Body of pancreas (tissue), 4 donors: Measurements from ENCODE around the gene LOXL3.

ENCODE experiments used
- CTCF ChIP-seq, 7 experiments: fragments of 450-650 bp in 4 of 7; fragments of 200-600 bp in 3 of 7; sonication (generic) in 3 of 7; IDR thresholded peaks; one replicate each; pipeline ENCODE4 v1.5.1; 2016 to 2019; ENCODE audit warnings: antibody characterized with exemption in 7 of 7
- POLR2A ChIP-seq, 3 donors: fragments of 450-650 bp; IDR thresholded peaks; one replicate each; pipeline ENCODE4 v1.6.1; 2016; ENCODE audit warnings: antibody characterized with exemption in 3 of 3, mild to moderate bottlenecking in 2 of 3

GRCh38 chr2:74528600-74529356, 25.0 kb downstream of the LOXL3 start:
- TF ChIP-seq CTCF (IDR thresholded peaks at IDR 0.05) (no peak), POLR2A (IDR thresholded peaks at IDR 0.05) (no peak)
